ENCODE results near the gene MAGEA6.

Gene MAGEA6

GRCh38 chrX:152733261-152733975, 36.1 kb downstream of the MAGEA6 start, which contains the start of the genes CSAG1 and MAGEA12:
CSAG1 (minus strand) TSS chrX:152733721; CDS start chrX:152732460, 1,261 bp downstream.
MAGEA12 (plus strand) TSS chrX:152733757; CDS start chrX:152736162, 2,405 bp downstream.
- DNase-seq, result no peak

- DNase-seq, result no peak
Measured at GRCh38 chrX:152725409-152725808, 44.1 kb downstream of the MAGEA6 start.

Measured in activated CD4-positive, alpha-beta T cell treated with anti-CD3 and anti-CD28 coated beads, Interleukin-2, Interleukin-6, amounts not matched to agents 100 ng/mL and 50 ng/mL, durations not matched to agents 16 hours and 8 hours (primary cell).